GM19452 (cell line): ENCODE data around the gene VSTM4.

Experiments
- ATAC-seq: cut with Tn5 transposase; IDR thresholded peaks from one replicate; pipeline ENCODE4 v1.9.1; 2021; ENCODE audit not compliant: unreplicated experiment

Gene VSTM4

GRCh38 chr10:49093922-49094321 is 21.4 kb downstream of the VSTM4 start:
- no peak for ATAC-seq

- ATAC-seq: no peak
Observed at GRCh38 chr10:49092477-49092876, 22.8 kb downstream of the VSTM4 start.

GRCh38 chr10:49091450-49092210 is 23.7 kb downstream of the VSTM4 start:
- no peak for ATAC-seq

GRCh38 chr10:49090696-49091380 is 24.5 kb downstream of the VSTM4 start:
- ATAC-seq: no peak

GRCh38 chr10:49090189-49090575 is 25.1 kb downstream of the VSTM4 start:
- ATAC-seq: no peak

GRCh38 chr10:49089557-49090188 is 25.6 kb downstream of the VSTM4 start:
- no peak for ATAC-seq

GRCh38 chr10:49089152-49089551 is 26.2 kb downstream of the VSTM4 start:
- ATAC-seq: no peak

GRCh38 chr10:49086889-49087288 is 28.4 kb downstream of the VSTM4 start:
- ATAC-seq: no peak

GRCh38 chr10:49083261-49083660 is 32.1 kb downstream of the VSTM4 start:
- no peak for ATAC-seq

- ATAC-seq: no peak
Observed at GRCh38 chr10:49082766-49083165, 32.6 kb downstream of the VSTM4 start.

- no peak for ATAC-seq
Observed at GRCh38 chr10:49081547-49082275, 33.6 kb downstream of the VSTM4 start.

- ATAC-seq: no peak
Observed at GRCh38 chr10:49080965-49081364, 34.4 kb downstream of the VSTM4 start.

GRCh38 chr10:49080071-49080470 is 35.3 kb downstream of the VSTM4 start:
- no peak for ATAC-seq

GRCh38 chr10:49079499-49079898 is 35.8 kb downstream of the VSTM4 start:
- ATAC-seq: no peak

GRCh38 chr10:49079072-49079471 is 36.2 kb downstream of the VSTM4 start:
- ATAC-seq: no peak

GRCh38 chr10:49078433-49078832 is 36.9 kb downstream of the VSTM4 start:
- no peak for ATAC-seq

- peak; percentile 81 for ATAC-seq
Observed at GRCh38 chr10:49076741-49077521, 38.4 kb downstream of the VSTM4 start.

GRCh38 chr10:49076319-49076718 is 39.0 kb downstream of the VSTM4 start:
- ATAC-seq: peak; percentile 9

- ATAC-seq: no peak
Observed at GRCh38 chr10:49075743-49076142, 39.6 kb downstream of the VSTM4 start.

GRCh38 chr10:49074836-49075682 is 40.3 kb downstream of the VSTM4 start:
- ATAC-seq: no peak
